DMS53 (cell line): ENCODE data around the gene GJB5.
A peak's percentile ranks its signal among the peaks of the same experiment; 100 is the strongest.

Experiments used
- DNase-seq: peaks from one replicate; lab custom pipeline; 2025; lab: John Stamatoyannopoulos, UW

The GJB5 gene

GRCh38 chr1:34776911-34777310 is 22.1 kb downstream of the GJB5 start:
- DNase-seq, result no peak

- no peak for DNase-seq
Observed at GRCh38 chr1:34777519-34778321, 22.9 kb downstream of the GJB5 start.

- no peak for DNase-seq
Observed at GRCh38 chr1:34778381-34778780, 23.5 kb downstream of the GJB5 start.

GRCh38 chr1:34779005-34779404 is 24.2 kb downstream of the GJB5 start:
- no peak for DNase-seq

- DNase-seq, result peak; percentile 18
Observed at GRCh38 chr1:34779526-34779925, 24.7 kb downstream of the GJB5 start.

GRCh38 chr1:34779962-34780361 is 25.1 kb downstream of the GJB5 start:
- DNase-seq, result no peak

GRCh38 chr1:34780528-34780927 is 25.7 kb downstream of the GJB5 start:
- no peak for DNase-seq

- peak; percentile 72 for DNase-seq
Observed at GRCh38 chr1:34781071-34781843, 26.4 kb downstream of the GJB5 start, which contains the start of gene GJB3. Gene GJB3 (plus strand): TSS chr1:34781214. CDS start chr1:34784763, 3,549 bp downstream.

GRCh38 chr1:34781844-34782391 is 27.1 kb downstream of the GJB5 start:
- peak; percentile 34 for DNase-seq

- DNase-seq, result no peak
Observed at GRCh38 chr1:34784751-34785221, 29.9 kb downstream of the GJB5 start.

- DNase-seq, result no peak
Observed at GRCh38 chr1:34785231-34785874, 30.5 kb downstream of the GJB5 start.

GRCh38 chr1:34785875-34786470 is 31.1 kb downstream of the GJB5 start:
- no peak for DNase-seq

- peak; percentile 86 for DNase-seq
Observed at GRCh38 chr1:34786521-34787325, 31.9 kb downstream of the GJB5 start.

- peak; percentile 44 for DNase-seq
Observed at GRCh38 chr1:34787461-34788420, 32.9 kb downstream of the GJB5 start.

GRCh38 chr1:34790985-34791384 is 36.1 kb downstream of the GJB5 start:
- DNase-seq, result no peak

- peak; percentile 34 for DNase-seq
Observed at GRCh38 chr1:34792424-34792823, 37.6 kb downstream of the GJB5 start.

- peak; percentile 34 for DNase-seq
Observed at GRCh38 chr1:34792868-34793727, 38.3 kb downstream of the GJB5 start, which contains the start of gene GJA4. Gene GJA4 (plus strand): TSS chr1:34792999. CDS start chr1:34794214, 1,215 bp downstream.

- peak; percentile 18 for DNase-seq
Observed at GRCh38 chr1:34794001-34794789, 39.3 kb downstream of the GJB5 start.
